SK-N-SH treated with all-trans-retinoic acid at 6 μM for 48 hours (cell line): Measurements from ENCODE around the gene ESPNL.

ENCODE experiments used
- ATAC-seq: fragments of 200-7000 bp; cut with Tn5 transposase; 3 replicates; pipeline ENCODE4 v1.9.1; 2020; ENCODE audit warnings: mild to moderate bottlenecking, moderate library complexity
- ARNTL ChIP-seq: fragments of 450-650 bp; formaldehyde crosslinking; IDR thresholded peaks from 2 replicates; pipeline ENCODE4 v1.5.0; 2020; ENCODE audit warnings: low read depth, mild to moderate bottlenecking, moderate library complexity, borderline replicate concordance
- CREB5 ChIP-seq: fragments of 250-450 bp; sonication (Bioruptor Pico); IDR thresholded peaks from 2 replicates; pipeline ENCODE4 v1.5.1; 2020; ENCODE audit warnings: low read depth, mild to moderate bottlenecking, moderate library complexity
- CSDC2 ChIP-seq: fragments of 250-450 bp; sonication (Bioruptor Pico); IDR thresholded peaks from 2 replicates; pipeline ENCODE4 v1.5.0; 2020; ENCODE audit warnings: mild to moderate bottlenecking, moderate library complexity
- CSRNP3 ChIP-seq: fragments of 250-450 bp; sonication (Bioruptor Pico); IDR thresholded peaks from 2 replicates; pipeline ENCODE4 v1.5.1; 2021; ENCODE audit warnings: mild to moderate bottlenecking, moderate library complexity
- ESRRG ChIP-seq: fragments of 250-450 bp; sonication (Bioruptor Pico); IDR thresholded peaks from 2 replicates; pipeline ENCODE4 v1.6.1; 2021; ENCODE audit warnings: mild to moderate bottlenecking
- GLIS3 ChIP-seq: fragments of 250-450 bp; sonication (Bioruptor Pico); IDR thresholded peaks from 2 replicates; pipeline ENCODE4 v1.5.0; 2020; ENCODE audit warnings: mild to moderate bottlenecking, moderate library complexity
- ISL1 ChIP-seq: fragments of 250-450 bp; sonication (Bioruptor Pico); IDR thresholded peaks from 2 replicates; pipeline ENCODE4 v2.1.2; 2022; ENCODE audit warnings: mild to moderate bottlenecking, moderate library complexity
- PATZ1 ChIP-seq: fragments of 250-450 bp; sonication (Bioruptor Pico); IDR thresholded peaks from 2 replicates; pipeline ENCODE4 v1.8.0; 2020; ENCODE audit warnings: mild to moderate bottlenecking, moderate library complexity, borderline replicate concordance
- PPARA ChIP-seq: fragments of 250-450 bp; sonication (Bioruptor Pico); IDR thresholded peaks from 2 replicates; pipeline ENCODE4 v1.5.0; 2020; ENCODE audit warnings: mild to moderate bottlenecking, borderline replicate concordance
- RARB ChIP-seq: fragments of 250-450 bp; sonication (Bioruptor Pico); IDR thresholded peaks from 2 replicates; pipeline ENCODE4 v1.8.0; 2021; ENCODE audit warnings: mild to moderate bottlenecking, moderate library complexity
- SNAI2 ChIP-seq: fragments of 250-450 bp; sonication (Bioruptor Pico); IDR thresholded peaks from 2 replicates; pipeline ENCODE4 v1.5.0; 2020; ENCODE audit warnings: mild to moderate bottlenecking, moderate library complexity
- TCF4 ChIP-seq: fragments of 250-450 bp; sonication (Bioruptor Pico); IDR thresholded peaks from 2 replicates; pipeline ENCODE4 v1.8.0; 2021; ENCODE audit warnings: mild to moderate bottlenecking, moderate library complexity, borderline replicate concordance
- TOX ChIP-seq: fragments of 250-450 bp; sonication (Bioruptor Pico); IDR thresholded peaks from 2 replicates; pipeline ENCODE4 v1.8.0; 2021; ENCODE audit warnings: mild to moderate bottlenecking, moderate library complexity, borderline replicate concordance
- TSHZ2 ChIP-seq: fragments of 250-450 bp; sonication (Bioruptor Pico); IDR thresholded peaks from 2 replicates; pipeline ENCODE4 v1.5.0; 2020; ENCODE audit warnings: mild to moderate bottlenecking, moderate library complexity
- ZC3H10 ChIP-seq: fragments of 250-450 bp; sonication (Bioruptor Pico); IDR thresholded peaks from 2 replicates; pipeline ENCODE4 v1.5.1; 2021; ENCODE audit warnings: mild to moderate bottlenecking, moderate library complexity
- ZFP3 ChIP-seq: fragments of 250-450 bp; sonication (Bioruptor Pico); IDR thresholded peaks from 2 replicates; pipeline ENCODE4 v1.5.0; 2020; ENCODE audit warnings: mild to moderate bottlenecking, moderate library complexity
- ZFP30 ChIP-seq: fragments of 450-650 bp; formaldehyde crosslinking; IDR thresholded peaks from 2 replicates; pipeline ENCODE4 v1.5.0; 2022; ENCODE audit warnings: mild to moderate bottlenecking, moderate library complexity
- ZNF565 ChIP-seq: fragments of 450-650 bp; formaldehyde crosslinking; conservative IDR thresholded peaks from 2 replicates; pipeline ENCODE4 v1.5.0; 2020; ENCODE audit warnings: low read depth, mild to moderate bottlenecking, moderate library complexity
- ZNF70 ChIP-seq: fragments of 450-650 bp; formaldehyde crosslinking; IDR thresholded peaks from 2 replicates; pipeline ENCODE4 v1.5.0; 2020; ENCODE audit warnings: mild to moderate bottlenecking, moderate library complexity
- ZNF8 ChIP-seq: fragments of 450-650 bp; formaldehyde crosslinking; IDR thresholded peaks from 2 replicates; pipeline ENCODE4 v1.5.0; 2020; ENCODE audit warnings: mild to moderate bottlenecking, moderate library complexity

The ESPNL gene

GRCh38 chr2:238105506-238106338, 5.6 kb downstream of the ESPNL start:
- no peak for ATAC-seq
- no peak for TF ChIP-seq ZNF70 (CRISPR knock-in tag)
- TF ChIP-seq PATZ1 = no peak
- no peak for TF ChIP-seq PPARA
- TF ChIP-seq ZNF8 (CRISPR knock-in tag) = no peak
- no peak for TF ChIP-seq CSRNP3 (CRISPR knock-in tag)
- TF ChIP-seq TSHZ2 (CRISPR knock-in tag) = no peak
- no peak for TF ChIP-seq CREB5 (CRISPR knock-in tag)

- ATAC-seq = peak; percentile 12; the same call in 2 of the 3 replicates
- no peak for TF ChIP-seq ISL1 (CRISPR knock-in tag)
- no peak for TF ChIP-seq SNAI2
- TF ChIP-seq TCF4 (CRISPR knock-in tag) = no peak
- no peak for TF ChIP-seq PPARA
- no peak for TF ChIP-seq ZNF565 (CRISPR knock-in tag)
- TF ChIP-seq TOX (CRISPR knock-in tag) = no peak
- TF ChIP-seq ARNTL = no peak
- no peak for TF ChIP-seq GLIS3
- TF ChIP-seq ZFP30 (CRISPR knock-in tag) = no peak
- no peak for TF ChIP-seq CSDC2 (CRISPR knock-in tag)
- no peak for TF ChIP-seq ESRRG (CRISPR knock-in tag)
- no peak for TF ChIP-seq ZNF8 (CRISPR knock-in tag)
- no peak for TF ChIP-seq ZC3H10 (CRISPR knock-in tag)
- no peak for TF ChIP-seq RARB
Observed at GRCh38 chr2:238106339-238106697, 6.2 kb downstream of the ESPNL start.

- peak; percentile 48 for ATAC-seq
- TF ChIP-seq ESRRG (CRISPR knock-in tag) = no peak
- TF ChIP-seq ZNF70 (CRISPR knock-in tag) = no peak
- TF ChIP-seq ZNF565 (CRISPR knock-in tag) = no peak
- no peak for TF ChIP-seq ZFP3
- no peak for TF ChIP-seq ZC3H10 (CRISPR knock-in tag)
- no peak for TF ChIP-seq TCF4 (CRISPR knock-in tag)
- no peak for TF ChIP-seq ISL1 (CRISPR knock-in tag)
- TF ChIP-seq CREB5 (CRISPR knock-in tag) = no peak
- no peak for TF ChIP-seq CSRNP3 (CRISPR knock-in tag)
- no peak for TF ChIP-seq RARB
- no peak for TF ChIP-seq TSHZ2 (CRISPR knock-in tag)
- TF ChIP-seq PATZ1 = no peak
Observed at GRCh38 chr2:238106698-238107524, 6.8 kb downstream of the ESPNL start.
